ENCODE data around the gene PELI3. TPM values are rescaled to one million over a fixed set of nuclear protein-coding genes. Genes with fewer than 3 reads are reported as not detected.
"Not testable (repeated sequence)": the region's sequence is repeated elsewhere in the genome, so short reads cannot be mapped to it uniquely, and the experiment has no call there.

PELI3 gene
- total RNA-seq, 1 donor from 2014 or later, result 19.5 TPM

- DNase-seq, result no peak
Observed at GRCh38 chr11:66448523-66448922, 18.2 kb upstream of the PELI3 start.

- DNase-seq, result no peak
Observed at GRCh38 chr11:66450560-66450959, 16.1 kb upstream of the PELI3 start.

- DNase-seq, result no peak
Observed at GRCh38 chr11:66451663-66452062, 15.0 kb upstream of the PELI3 start.

DNA sequence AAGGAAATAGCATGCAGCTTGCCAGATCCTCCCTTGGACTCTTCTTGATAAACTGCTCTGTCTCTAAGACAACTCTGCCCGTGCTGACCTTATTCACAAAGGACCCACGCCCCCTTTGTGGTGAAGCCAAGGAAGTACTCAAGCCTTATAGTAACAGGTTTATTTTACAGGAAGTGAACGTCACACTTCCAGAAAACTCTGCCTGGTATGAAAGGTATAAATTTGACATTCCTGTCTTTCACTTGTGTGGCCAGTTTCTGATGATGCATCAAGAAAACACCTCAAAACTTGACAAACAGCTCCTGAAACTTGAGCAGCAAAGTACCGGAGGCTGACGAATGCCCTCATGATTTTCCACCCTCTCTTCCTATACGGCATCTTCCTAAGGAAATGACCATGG is 12.5 kb upstream of the PELI3 start:
- no peak for DNase-seq

DNA sequence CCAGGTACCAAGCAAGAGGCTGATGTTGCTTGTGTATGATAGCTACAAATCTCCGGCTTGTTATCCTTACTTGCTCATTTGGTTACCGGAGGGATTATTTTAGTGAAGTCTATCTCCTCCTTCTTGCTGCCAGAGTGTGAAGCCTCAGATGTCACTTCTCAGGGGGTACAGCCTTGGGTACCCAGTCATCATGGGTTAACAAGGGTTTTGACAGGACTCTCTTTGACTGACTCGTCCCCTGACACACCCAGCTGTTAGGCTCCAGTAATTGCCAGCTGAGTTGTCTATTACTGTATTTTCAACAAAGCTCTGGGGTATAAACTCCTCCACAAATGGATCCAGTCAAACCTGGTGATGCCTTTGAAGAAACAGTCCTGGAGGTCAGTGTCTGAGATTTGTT is 11.9 kb upstream of the PELI3 start:
- no peak for DNase-seq

GRCh38 chr11:66457826-66458225 is 8.9 kb upstream of the PELI3 start:
- no peak for DNase-seq

DNA sequence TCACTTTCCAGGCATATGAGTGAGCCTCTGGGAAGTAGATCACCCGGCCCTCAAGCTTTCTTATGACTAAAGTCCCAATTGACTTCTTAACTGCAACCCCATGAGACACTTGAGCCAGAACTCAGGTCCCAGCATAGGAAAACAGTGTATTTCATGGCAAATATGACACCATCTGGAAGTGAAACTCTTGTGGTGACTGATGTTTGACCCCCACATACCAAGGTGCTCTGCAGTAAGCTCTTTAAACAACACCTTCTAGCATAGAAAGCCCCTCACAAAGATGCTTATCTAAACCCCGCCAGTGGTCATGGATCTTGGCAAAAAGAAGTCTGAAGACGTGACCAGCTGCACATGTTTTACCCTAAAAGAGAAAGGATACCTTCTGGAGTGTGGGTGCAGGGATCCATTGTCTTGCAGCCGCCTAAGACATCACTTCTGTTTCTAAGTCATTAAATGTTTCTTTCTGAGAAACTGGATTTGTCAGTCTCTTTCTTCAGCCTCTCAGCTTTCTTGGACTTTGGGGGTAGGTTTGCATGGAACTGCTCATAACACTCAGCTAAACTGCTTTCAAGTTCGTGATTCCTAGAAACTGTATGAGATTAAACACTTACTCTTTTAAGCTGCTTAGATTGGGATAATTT is 7.4 kb upstream of the PELI3 start:
- no peak for DNase-seq

DNA sequence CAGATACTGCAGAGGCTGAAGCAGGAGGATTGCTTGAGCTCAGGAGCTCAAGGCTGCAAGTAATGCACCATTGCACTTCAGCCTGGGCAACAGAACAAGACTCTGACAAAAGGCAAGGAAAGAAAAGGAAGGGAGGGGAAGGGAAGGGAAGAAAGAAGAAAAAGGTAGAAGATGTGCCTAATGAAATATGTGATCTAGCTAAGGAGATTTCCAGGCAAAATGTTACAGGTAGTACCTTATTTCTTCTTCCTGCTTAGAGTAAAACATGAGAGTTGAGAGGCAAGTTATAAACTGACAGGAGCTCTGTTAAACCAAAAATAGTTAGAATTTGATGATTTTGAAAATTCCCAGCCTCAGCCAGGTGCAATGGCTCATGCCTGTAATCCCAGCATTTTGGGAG is 4.7 kb upstream of the PELI3 start:
- no peak for DNase-seq

- no peak for DNase-seq
Observed at GRCh38 chr11:66462911-66463310, 3.8 kb upstream of the PELI3 start.

DNA sequence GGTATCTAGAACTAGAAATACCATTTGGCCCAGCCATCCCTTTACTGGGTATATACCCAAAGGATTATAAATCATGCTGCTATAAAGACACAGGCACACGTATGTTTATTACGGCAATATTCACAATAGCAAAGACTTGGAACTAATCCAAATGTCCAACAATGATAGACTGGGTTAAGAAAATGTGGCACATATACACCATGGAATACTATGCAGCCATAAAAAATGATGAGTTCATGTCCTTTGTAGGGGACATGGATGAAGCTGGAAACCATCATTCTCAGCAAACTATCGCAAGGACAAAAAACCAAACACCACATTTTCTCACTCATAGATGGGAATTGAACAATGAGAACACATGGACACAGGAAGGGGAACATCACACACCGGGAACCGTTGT is 2.6 kb upstream of the PELI3 start:
- not testable (repeated sequence) for DNase-seq

- DNase-seq, result no peak
Observed at GRCh38 chr11:66464916-66465315, 1.8 kb upstream of the PELI3 start.

DNA sequence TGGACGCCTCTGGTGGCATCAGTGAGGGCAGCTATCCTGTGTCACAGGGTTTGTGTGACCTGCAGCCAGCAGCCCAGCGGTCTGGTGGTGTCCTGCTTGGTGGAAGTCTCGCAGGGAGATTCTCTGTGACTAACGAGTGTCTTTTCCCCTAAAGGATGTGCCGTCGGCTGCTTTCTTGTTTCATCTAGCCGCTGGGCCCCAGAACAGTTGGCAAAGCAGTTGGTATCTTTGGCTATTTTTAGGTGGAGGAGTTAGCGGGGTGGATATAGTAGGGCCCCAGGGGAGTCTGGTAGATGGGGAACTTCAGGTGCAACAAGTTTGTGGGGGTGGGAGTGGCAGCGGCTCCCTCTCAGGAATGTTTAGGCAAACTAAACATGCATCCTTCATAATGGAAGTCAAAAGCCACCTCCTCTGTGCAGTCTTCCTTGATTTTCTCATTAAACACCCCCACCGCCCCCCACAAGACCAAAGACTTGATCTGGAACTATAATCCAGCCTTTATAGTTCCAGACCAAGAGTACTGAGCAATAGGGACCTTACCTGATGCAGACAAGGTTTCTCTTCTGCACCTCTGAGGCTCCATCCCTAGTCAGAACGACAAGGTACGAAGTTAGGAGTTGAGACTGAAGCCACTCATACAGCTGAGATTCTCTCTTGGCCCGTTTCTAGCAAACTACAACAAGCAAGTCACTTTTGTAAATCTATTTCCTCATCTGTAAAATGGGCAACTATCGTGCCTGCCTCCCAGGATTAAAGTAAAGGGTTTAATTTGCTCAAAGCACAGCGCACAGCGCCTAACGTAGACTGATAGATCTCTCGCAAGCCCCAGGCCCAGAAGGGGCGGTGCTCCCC is 1.1 kb upstream of the PELI3 start:
- no peak for DNase-seq

GRCh38 chr11:66467034-66467659 is 442 bp downstream of the PELI3 start:
- no peak for DNase-seq

DNA sequence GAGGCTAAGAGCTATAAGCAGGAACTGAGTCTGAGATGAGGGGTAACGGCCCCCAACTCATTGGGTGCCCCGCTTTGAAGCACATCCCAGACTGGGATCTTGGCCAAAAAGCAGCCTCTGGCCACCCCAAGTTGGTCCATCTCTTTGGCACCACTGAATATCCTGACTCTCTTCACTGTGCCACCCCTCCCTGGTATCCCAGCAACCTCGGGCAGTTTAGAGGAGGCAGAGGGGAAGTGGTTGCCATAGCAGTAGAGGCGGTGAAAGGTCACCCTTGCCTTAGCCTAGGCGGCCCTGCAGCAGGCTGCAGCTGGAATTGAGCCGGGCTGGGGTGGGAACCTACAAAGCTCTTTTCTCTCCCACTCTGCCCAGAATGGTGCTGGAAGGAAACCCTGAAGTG is 1.1 kb downstream of the PELI3 start:
- no peak for DNase-seq

DNA sequence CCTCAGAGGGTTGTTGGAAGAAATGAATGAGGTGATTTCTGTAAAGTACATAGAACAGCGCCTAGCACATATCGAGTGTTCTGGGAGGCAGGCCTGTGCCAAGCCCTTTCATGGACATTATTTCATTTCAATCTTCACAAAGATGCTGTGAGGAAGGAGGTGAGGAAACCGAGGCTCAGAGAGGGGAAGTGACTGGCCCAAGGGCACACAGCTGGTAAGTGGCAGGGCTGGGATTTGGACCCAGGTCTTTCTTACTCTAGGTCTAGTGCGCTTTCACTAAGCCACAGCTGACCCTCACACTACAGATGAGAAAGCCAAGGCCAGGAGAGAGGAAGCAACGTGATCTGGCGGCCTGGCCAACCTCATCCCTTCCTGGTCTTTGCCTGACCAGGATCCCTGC is 2.0 kb downstream of the PELI3 start:
- no peak for DNase-seq

DNA sequence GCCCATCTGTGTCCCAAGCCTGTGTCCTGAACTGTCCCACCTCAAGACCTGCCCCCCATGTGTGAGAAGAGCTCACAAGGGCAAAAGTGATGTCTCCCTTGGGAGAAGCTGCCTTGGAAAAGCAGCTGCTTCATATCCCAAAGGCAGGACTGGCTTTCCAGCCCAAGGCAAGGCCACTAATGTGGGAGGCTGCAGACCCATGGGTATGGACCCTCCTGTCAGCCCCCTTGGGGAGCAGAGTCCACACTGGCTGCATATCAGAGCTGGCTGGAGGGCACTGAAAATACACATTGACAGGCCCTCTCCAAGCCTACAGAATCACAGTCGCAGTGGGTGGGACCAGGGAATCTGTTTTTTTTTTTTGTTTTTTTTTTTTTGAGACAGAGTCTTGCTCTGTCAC is 2.7 kb downstream of the PELI3 start:
- no peak for DNase-seq

DNA sequence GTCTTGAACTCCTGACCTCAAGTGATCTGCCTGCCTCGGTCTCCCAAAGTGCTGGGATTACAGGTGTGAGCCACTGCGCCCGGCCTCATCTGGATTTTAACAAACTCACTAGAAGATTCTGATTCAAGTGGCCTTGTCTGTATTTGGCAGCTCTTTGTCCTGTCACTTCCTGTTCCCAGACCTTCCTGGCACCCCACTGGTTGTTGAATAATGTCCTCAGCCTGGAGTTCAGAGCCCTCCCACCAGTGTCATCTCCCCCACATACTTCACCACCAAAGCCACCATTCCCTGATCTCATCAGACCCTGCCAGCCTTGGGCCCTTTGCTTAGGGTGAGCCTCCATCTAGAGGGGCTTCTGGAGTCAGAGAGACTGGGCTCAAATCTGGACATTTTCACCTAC is 3.3 kb downstream of the PELI3 start:
- DNase-seq, result no peak

GRCh38 chr11:66471142-66471541 is 4.4 kb downstream of the PELI3 start:
- no peak for DNase-seq

DNA sequence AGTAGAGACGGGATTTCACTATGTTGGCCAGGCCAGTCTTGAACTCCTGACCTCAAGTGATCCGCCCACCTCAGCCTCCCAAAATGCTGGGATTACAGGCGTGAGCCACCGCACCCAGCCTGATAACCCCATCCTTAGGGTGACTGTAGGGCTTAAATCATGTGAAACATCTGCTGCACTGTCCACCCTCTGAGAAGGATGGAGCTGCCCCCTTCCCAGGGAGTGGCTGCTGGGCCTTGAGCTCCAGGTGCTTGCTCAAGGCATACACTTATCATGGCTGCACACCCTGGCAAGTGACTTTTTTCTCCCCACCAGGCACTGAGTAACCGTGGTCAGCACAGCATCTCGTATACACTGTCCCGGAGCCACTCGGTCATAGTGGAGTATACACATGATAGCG is 5.3 kb downstream of the PELI3 start:
- DNase-seq, result no peak

DNA sequence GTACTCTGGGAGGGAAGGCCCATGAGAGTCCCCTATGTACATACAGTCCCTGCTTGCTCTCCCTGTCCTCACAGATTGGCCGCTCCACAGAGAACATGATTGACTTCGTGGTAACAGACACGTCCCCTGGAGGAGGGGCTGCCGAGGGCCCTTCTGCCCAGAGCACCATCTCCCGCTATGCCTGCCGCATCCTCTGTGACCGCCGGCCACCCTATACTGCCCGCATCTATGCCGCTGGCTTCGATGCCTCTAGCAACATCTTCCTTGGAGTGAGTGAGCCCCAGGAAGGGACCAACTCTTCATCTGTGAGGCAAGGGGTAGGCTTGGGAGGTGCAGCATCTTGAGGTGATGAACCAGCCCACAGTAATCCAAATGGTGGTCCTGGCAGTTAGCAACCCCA is 6.5 kb downstream of the PELI3 start:
- no peak for DNase-seq

- no peak for DNase-seq
Observed at GRCh38 chr11:66473608-66474515, 7.2 kb downstream of the PELI3 start.

GRCh38 chr11:66475349-66476172 is 8.9 kb downstream of the PELI3 start:
- DNase-seq, result no peak
